ENCODE results near the gene ABHD8. TPM values are rescaled to one million over a fixed set of nuclear protein-coding genes. Genes with fewer than 3 reads are reported as not detected.
A peak's percentile ranks its signal among the peaks of the same experiment; 100 is the strongest.

Gene ABHD8
- total RNA-seq, 1 experiment from 2014 or later = 13.2 TPM

GRCh38 chr19:17292301-17293074, 10.7 kb downstream of the ABHD8 start (continued):
- no peak for TF ChIP-seq PRRX2 (CRISPR knock-in tag; IDR thresholded peaks at IDR 0.05)
- peak; percentile 81 for TF ChIP-seq SP1 (CRISPR knock-in tag; conservative IDR thresholded peaks at IDR 0.05)
- TF ChIP-seq, protein P1, sequence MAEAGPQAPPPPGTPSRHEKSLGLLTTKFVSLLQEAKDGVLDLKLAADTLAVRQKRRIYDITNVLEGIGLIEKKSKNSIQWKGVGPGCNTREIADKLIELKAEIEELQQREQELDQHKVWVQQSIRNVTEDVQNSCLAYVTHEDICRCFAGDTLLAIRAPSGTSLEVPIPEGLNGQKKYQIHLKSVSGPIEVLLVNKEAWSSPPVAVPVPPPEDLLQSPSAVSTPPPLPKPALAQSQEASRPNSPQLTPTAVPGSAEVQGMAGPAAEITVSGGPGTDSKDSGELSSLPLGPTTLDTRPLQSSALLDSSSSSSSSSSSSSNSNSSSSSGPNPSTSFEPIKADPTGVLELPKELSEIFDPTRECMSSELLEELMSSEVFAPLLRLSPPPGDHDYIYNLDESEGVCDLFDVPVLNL (CRISPR knock-in tag; IDR thresholded peaks at IDR 0.05; ENCODE audit: borderline replicate concordance, low read depth) = no peak
- no peak for TF ChIP-seq MYBL2 (CRISPR knock-in tag; IDR thresholded peaks at IDR 0.05)
- TF ChIP-seq, protein P2, sequence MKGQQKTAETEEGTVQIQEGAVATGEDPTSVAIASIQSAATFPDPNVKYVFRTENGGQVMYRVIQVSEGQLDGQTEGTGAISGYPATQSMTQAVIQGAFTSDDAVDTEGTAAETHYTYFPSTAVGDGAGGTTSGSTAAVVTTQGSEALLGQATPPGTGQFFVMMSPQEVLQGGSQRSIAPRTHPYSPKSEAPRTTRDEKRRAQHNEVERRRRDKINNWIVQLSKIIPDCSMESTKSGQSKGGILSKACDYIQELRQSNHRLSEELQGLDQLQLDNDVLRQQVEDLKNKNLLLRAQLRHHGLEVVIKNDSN (CRISPR knock-in tag; IDR thresholded peaks at IDR 0.05) = peak; percentile 48; the same call in 1 of the 2 replicates
- TF ChIP-seq NFYB (CRISPR knock-in tag; conservative IDR thresholded peaks at IDR 0.05; ENCODE audit: low read depth) = no peak
- TF ChIP-seq CDX4 (CRISPR knock-in tag; IDR thresholded peaks at IDR 0.05; ENCODE audit: borderline replicate concordance) = no peak
- TF ChIP-seq ZMAT4 (CRISPR knock-in tag; IDR thresholded peaks at IDR 0.05) = no peak
- no peak for TF ChIP-seq CBFB (CRISPR knock-in tag; IDR thresholded peaks at IDR 0.05; ENCODE audit: low read depth)
- 0 out of 2 replicates have a peak, but pooled peaks have one; percentile 40 for TF ChIP-seq RELA (CRISPR knock-in tag; IDR thresholded peaks at IDR 0.05; ENCODE audit: borderline replicate concordance)
- no peak for TF ChIP-seq ZNF416 (CRISPR knock-in tag; IDR thresholded peaks at IDR 0.05)

- DNase-seq (ENCODE audit: low spot score) (peak; percentile 91), ATAC-seq (peak; percentile 52)
- Mint-ChIP-seq H3K4me3 (peak overlapping the region; percentile 31), H3K27me3 (ENCODE audit: low read depth) (no peaks in the 10 kb centered on the region; the same call in 1 of the 2 replicates), H3K4me1 (peaks cover 10% of the 10 kb centered on the region), H3K27ac (no peak overlapping the region), H3K36me3 (peaks cover 5% of the 10 kb centered on the region), H3K9me3 (no peaks in the 10 kb centered on the region)
- CTCF ChIA-PET = interaction anchor here (0.6 to 1.5 kb wide), 3 partner anchors 29 to 163 kb away, joined by 3 to 7 read pairs (median 5); no protein-coding TSS in a partner anchor
- TF ChIP-seq KAT7 (CRISPR knock-in tag; IDR thresholded peaks at IDR 0.05; ENCODE audit: borderline replicate concordance) = no peak
- peak; percentile 88 for TF ChIP-seq NFYB (CRISPR knock-in tag; conservative IDR thresholded peaks at IDR 0.05; ENCODE audit: low read depth)
- POLR2A ChIA-PET = interaction anchor here (0.7 kb wide), 1 partner anchor 22 kb away, joined by 3 read pairs; the partner anchor contains the start of gene BABAM1
Measured at GRCh38 chr19:17289489-17289888, 13.7 kb downstream of the ABHD8 start.

DNA sequence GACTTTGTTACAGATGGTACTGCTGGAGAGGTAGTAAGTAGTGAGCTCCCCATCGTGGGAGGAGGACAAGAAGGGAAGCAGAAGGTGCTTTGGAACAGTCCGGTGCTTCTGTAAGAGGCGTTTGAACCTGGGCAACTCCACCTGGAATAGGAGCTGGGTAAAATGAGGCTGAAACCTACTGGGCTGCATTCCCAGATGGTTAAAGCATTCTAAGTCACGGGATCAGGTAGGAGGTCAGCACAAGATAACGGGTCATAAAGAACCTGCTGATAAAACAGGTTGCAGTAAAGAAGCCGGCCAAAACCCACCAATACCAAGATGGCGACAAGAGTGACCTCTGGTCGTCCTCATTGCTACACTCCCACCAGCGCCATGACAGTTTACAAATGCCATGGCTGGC, 16.5 kb downstream of the ABHD8 start:
- H3K36me3 Mint-ChIP-seq = peaks cover 8% of the 10 kb centered on the region; the same call in 1 of the 2 replicates
- ATAC-seq (no peak), DNase-seq (ENCODE audit: low spot score) (no peak)
- H3K4me3 Mint-ChIP-seq = no peak overlapping the region
- peaks cover 3% of the 10 kb centered on the region; the same call in 1 of the 2 replicates for H3K4me1 Mint-ChIP-seq
- CTCF ChIA-PET = interaction anchor here (0.6 kb wide), 1 partner anchor 45 kb away, joined by 4 read pairs; no protein-coding TSS in a partner anchor
- H3K27ac Mint-ChIP-seq = no peak overlapping the region
- POLR2A ChIA-PET = no interaction called here
- TF ChIP-seq NR2C2 (CRISPR knock-in tag; IDR thresholded peaks at IDR 0.05) (no peak), RELA (CRISPR knock-in tag; IDR thresholded peaks at IDR 0.05; ENCODE audit: borderline replicate concordance) (no peak), GTF2I (CRISPR knock-in tag; conservative IDR thresholded peaks at IDR 0.05) (no peak), ZMAT4 (CRISPR knock-in tag; IDR thresholded peaks at IDR 0.05) (no peak), PRRX2 (CRISPR knock-in tag; IDR thresholded peaks at IDR 0.05) (no peak), ELF4 (CRISPR knock-in tag; IDR thresholded peaks at IDR 0.05; ENCODE audit: low read depth) (no peak), ZNF396 (CRISPR knock-in tag; IDR thresholded peaks at IDR 0.05; ENCODE audit: borderline replicate concordance) (no peak), ZNF138 (CRISPR knock-in tag; conservative IDR thresholded peaks at IDR 0.05) (no peak), MLX (CRISPR knock-in tag; IDR thresholded peaks at IDR 0.05) (no peak), RORB (CRISPR knock-in tag; IDR thresholded peaks at IDR 0.05) (no peak), USF2 (CRISPR knock-in tag; IDR thresholded peaks at IDR 0.05) (no peak)
- TF ChIP-seq, protein P3, sequence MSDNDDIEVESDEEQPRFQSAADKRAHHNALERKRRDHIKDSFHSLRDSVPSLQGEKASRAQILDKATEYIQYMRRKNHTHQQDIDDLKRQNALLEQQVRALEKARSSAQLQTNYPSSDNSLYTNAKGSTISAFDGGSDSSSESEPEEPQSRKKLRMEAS (CRISPR knock-in tag; IDR thresholded peaks at IDR 0.05) = no peak
- TF ChIP-seq, protein P4, sequence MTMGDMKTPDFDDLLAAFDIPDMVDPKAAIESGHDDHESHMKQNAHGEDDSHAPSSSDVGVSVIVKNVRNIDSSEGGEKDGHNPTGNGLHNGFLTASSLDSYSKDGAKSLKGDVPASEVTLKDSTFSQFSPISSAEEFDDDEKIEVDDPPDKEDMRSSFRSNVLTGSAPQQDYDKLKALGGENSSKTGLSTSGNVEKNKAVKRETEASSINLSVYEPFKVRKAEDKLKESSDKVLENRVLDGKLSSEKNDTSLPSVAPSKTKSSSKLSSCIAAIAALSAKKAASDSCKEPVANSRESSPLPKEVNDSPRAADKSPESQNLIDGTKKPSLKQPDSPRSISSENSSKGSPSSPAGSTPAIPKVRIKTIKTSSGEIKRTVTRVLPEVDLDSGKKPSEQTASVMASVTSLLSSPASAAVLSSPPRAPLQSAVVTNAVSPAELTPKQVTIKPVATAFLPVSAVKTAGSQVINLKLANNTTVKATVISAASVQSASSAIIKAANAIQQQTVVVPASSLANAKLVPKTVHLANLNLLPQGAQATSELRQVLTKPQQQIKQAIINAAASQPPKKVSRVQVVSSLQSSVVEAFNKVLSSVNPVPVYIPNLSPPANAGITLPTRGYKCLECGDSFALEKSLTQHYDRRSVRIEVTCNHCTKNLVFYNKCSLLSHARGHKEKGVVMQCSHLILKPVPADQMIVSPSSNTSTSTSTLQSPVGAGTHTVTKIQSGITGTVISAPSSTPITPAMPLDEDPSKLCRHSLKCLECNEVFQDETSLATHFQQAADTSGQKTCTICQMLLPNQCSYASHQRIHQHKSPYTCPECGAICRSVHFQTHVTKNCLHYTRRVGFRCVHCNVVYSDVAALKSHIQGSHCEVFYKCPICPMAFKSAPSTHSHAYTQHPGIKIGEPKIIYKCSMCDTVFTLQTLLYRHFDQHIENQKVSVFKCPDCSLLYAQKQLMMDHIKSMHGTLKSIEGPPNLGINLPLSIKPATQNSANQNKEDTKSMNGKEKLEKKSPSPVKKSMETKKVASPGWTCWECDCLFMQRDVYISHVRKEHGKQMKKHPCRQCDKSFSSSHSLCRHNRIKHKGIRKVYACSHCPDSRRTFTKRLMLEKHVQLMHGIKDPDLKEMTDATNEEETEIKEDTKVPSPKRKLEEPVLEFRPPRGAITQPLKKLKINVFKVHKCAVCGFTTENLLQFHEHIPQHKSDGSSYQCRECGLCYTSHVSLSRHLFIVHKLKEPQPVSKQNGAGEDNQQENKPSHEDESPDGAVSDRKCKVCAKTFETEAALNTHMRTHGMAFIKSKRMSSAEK (CRISPR knock-in tag; IDR thresholded peaks at IDR 0.05; ENCODE audit: borderline replicate concordance) = no peak
- no peaks in the 10 kb centered on the region for H3K9me3 Mint-ChIP-seq
- H3K27me3 Mint-ChIP-seq (ENCODE audit: low read depth) = peaks cover 3% of the 10 kb centered on the region

Measured in WTC11 (cell line).